Neutrophil (primary cell): Measurements from ENCODE around the gene ITPRIPL2.

Experiments
- H3K27ac ChIP-seq: fragments of 200-600 bp; sonication (generic); 2 replicates; pipeline ENCODE4 v1.5.1; 2016; ENCODE audit warnings: mild to moderate bottlenecking, moderate library complexity
- H3K27me3 ChIP-seq: fragments of 200-600 bp; sonication (generic); 2 replicates; pipeline ENCODE4 v1.6.0; 2016; ENCODE audit warnings: mild to moderate bottlenecking
- H3K36me3 ChIP-seq: fragments of 200-600 bp; sonication (generic); 2 replicates; pipeline ENCODE4 v1.5.1; 2017
- H3K4me1 ChIP-seq, 2 experiments: fragments of 200-600 bp in 1 of 2; sonication (generic) in 1 of 2; 1 replicate in 1 of 2; 2 replicates in 1 of 2; pipeline versions ENCODE4 v1.5.1 to v1.6.1; 2013 to 2016; ENCODE audit warnings: low read depth in 1 of 2, low read length in 1 of 2, mild to moderate bottlenecking in 1 of 2, moderate library complexity in 1 of 2; ENCODE audit not compliant: control insufficient read depth in 1 of 2, insufficient read depth in 1 of 2
- H3K4me3 ChIP-seq, 2 experiments: fragments of 200-600 bp in 1 of 2; sonication (generic) in 1 of 2; 1 replicate in 1 of 2; 2 replicates in 1 of 2; pipeline ENCODE4 v1.5.1; 2013 to 2016; ENCODE audit warnings: low read depth in 1 of 2, low read length in 1 of 2, mild to moderate bottlenecking in 1 of 2, moderate library complexity in 1 of 2
- H3K9me3 ChIP-seq: fragments of 200-600 bp; sonication (generic); 2 replicates; pipeline ENCODE4 v1.5.1; 2016
- CTCF ChIP-seq: fragments of 200-600 bp; sonication (generic); IDR thresholded peaks from 2 replicates; pipeline ENCODE4 v1.5.1; 2016; ENCODE audit warnings: antibody characterized with exemption

The ITPRIPL2 gene

GRCh38 chr16:19163215-19163614, 49.5 kb downstream of the ITPRIPL2 start:
- TF ChIP-seq CTCF, result no peak
- Histone ChIP-seq H3K36me3 (no peaks in the 10 kb centered on the region), H3K9me3 (no peaks in the 10 kb centered on the region), H3K4me3 (no peak overlapping the region), H3K27ac (no peak overlapping the region), H3K27me3 (peaks cover 46% of the 10 kb centered on the region), H3K4me1 (no peaks in the 10 kb centered on the region)

- H3K27me3 ChIP-seq, result peaks cover 56% of the 10 kb centered on the region
Observed at GRCh38 chr16:19164285-19164684, 50.5 kb downstream of the ITPRIPL2 start.

GRCh38 chr16:19165101-19165500, 51.3 kb downstream of the ITPRIPL2 start:
- Histone ChIP-seq H3K4me3 (no peak overlapping the region), H3K36me3 (no peaks in the 10 kb centered on the region), H3K9me3 (no peaks in the 10 kb centered on the region), H3K4me1 (no peaks in the 10 kb centered on the region), H3K27me3 (peaks cover 64% of the 10 kb centered on the region), H3K27ac (no peak overlapping the region)
- TF ChIP-seq CTCF, result no peak

More at GRCh38 chr16:19164285-19164684, 50.5 kb downstream of the ITPRIPL2 start:
- no peaks in the 10 kb centered on the region for H3K4me1 ChIP-seq
- no peak overlapping the region for H3K4me3 ChIP-seq
- no peak overlapping the region for H3K27ac ChIP-seq
- no peaks in the 10 kb centered on the region for H3K36me3 ChIP-seq
- no peak for TF ChIP-seq CTCF
- H3K9me3 ChIP-seq, result no peaks in the 10 kb centered on the region

- H3K9me3 ChIP-seq, result no peaks in the 10 kb centered on the region
- H3K27me3 ChIP-seq, result peaks cover 78% of the 10 kb centered on the region
- no peaks in the 10 kb centered on the region for H3K4me1 ChIP-seq
- TF ChIP-seq CTCF, result no peak
- H3K36me3 ChIP-seq, result no peaks in the 10 kb centered on the region
- H3K27ac ChIP-seq, result no peak overlapping the region
- H3K4me3 ChIP-seq, result no peak overlapping the region
Observed at GRCh38 chr16:19166500-19166899, 52.7 kb downstream of the ITPRIPL2 start.

- TF ChIP-seq CTCF, result no peak
- H3K4me3 ChIP-seq, result no peak within 1 kb of the TSS
- no peaks in the 10 kb centered on the region for H3K4me1 ChIP-seq
Observed at GRCh38 chr16:19167710-19168370, 54.1 kb downstream of the ITPRIPL2 start, which contains the start of gene SYT17. SYT17 (plus strand) TSS chr16:19168240; CDS start chr16:19168647, 407 bp downstream.

More at GRCh38 chr16:19167710-19168370, 54.1 kb downstream of the ITPRIPL2 start, which contains the start of gene SYT17:
- Histone ChIP-seq H3K36me3 (no peaks in the 10 kb centered on the region), H3K27me3 (peaks cover 89% of the 10 kb centered on the region), H3K27ac (no peak within 1 kb of the TSS), H3K9me3 (no peaks in the 10 kb centered on the region)
